Ramos (cell line): ENCODE results near the gene GBF1.
"Not testable (repeated sequence)": the region's sequence is repeated elsewhere in the genome, so short reads cannot be mapped to it uniquely, and the experiment has no call there.

Experiments
- in situ Hi-C: fragments of 300-500 bp; cut with MboI; formaldehyde crosslinking; loops from one replicate; pipeline ENCODE4 v1.14.3; 2022; ENCODE audit warnings: low sequenced_read_pairs; ENCODE audit not compliant: unreplicated experiment

Gene GBF1

GRCh38 chr10:102230264-102230860 is 15.0 kb upstream of the GBF1 start:
- in situ Hi-C loops: no loop called here

- in situ Hi-C loops: no loop called here
These were observed 14.4 kb upstream of the GBF1 start for GRCh38 chr10:102230861-102231356.

DNA sequence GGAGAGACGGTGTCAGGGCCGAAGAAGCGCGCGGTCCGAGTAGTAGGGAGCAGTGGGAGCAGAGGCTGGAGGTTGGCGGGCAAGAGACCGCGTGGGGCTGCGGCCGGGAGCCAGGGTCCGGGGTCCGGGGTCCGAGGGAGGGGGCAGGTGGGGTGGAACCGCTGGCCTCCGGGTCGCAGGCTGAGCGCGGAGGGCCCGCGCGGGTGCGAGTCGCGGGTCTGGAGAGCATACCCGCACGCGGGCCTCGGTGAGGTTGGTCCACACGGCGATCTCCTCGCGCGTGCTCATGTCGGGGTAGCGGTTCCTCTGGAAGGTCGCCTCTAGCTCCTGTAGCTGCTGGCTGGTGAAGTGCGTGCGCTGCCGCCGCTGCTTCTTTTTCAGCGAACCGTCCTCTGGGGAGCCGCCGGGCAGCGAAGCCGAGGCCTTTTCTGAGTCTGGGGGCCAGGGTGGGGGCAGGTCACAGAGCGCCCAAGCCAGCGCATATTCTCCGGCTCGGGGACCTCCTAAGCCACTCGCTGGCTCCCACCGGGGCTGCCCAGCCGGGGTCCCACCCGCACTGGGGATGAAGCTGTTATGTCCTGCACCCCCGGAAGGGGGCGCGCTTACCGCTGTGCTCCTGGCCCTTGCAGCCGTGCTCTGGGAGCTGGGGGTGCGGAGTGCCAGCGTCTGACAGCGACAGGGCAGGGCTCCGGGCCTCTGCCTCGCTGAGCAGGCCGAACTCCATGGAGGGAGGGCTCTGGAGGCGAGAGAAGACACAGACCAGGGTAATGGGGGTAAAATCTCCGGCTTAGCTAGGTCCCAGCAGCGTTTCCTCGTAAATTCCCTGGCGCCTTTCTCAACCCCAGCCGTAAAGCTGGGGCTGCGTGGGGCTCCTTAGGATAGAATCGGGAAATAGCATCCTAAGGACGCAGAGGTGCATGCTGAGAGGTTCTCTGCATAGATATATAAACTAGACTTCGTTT is 13.7 kb upstream of the GBF1 start:
- in situ Hi-C loops: no loop called here

- in situ Hi-C loops: no loop called here
These were observed 11.3 kb upstream of the GBF1 start for GRCh38 chr10:102233997-102234396.

- in situ Hi-C loops: no loop called here
These were observed 10.3 kb upstream of the GBF1 start for GRCh38 chr10:102234888-102235597.

DNA sequence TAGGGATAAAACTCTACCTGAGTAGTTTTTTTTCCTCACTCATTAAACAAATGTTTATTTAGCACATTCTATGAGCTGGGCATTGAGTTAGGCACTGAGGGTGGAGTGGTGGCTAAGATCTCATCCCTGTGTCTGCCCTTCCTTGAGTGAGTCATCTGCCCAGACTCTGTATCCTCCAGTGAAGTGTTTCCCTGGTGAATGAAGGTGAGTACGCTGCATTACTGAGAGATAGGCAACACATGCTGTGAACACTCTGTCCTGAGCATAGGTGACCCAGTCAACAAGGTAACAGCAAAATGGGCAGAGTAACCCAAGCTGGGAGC is 9.8 kb upstream of the GBF1 start:
- in situ Hi-C loops: no loop called here

GRCh38 chr10:102236006-102236405 is 9.3 kb upstream of the GBF1 start:
- in situ Hi-C loops: no loop called here

GRCh38 chr10:102237711-102238252 is 7.5 kb upstream of the GBF1 start:
- in situ Hi-C loops: no loop called here

DNA sequence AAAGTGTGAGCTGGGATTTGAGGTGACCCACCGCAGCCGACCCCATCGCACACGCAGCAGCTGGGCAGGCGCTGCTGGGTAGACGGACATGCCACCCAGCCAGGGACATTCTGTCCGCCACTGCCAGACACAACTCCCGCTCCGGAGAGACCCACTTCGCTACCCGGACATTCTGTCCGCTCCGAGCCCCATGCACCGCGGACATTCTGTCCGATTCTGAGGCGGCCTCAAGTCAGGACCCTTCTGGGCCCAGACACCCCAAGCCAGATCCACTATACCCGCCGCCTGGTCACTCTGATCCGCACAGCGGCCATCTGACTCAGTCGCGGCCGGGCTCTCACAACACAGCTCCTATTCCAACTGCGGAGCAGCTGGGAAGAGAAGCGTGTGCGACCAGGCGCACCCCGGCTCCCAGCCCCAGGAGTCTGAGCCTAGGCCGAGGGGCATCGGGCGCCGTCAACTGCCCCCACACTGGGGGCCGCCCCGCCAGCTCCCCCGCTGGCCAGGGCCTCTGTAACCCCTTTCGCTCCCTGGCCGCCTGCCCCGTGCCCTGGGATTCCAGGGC is 4.8 kb upstream of the GBF1 start:
- in situ Hi-C loops: no loop called here

DNA sequence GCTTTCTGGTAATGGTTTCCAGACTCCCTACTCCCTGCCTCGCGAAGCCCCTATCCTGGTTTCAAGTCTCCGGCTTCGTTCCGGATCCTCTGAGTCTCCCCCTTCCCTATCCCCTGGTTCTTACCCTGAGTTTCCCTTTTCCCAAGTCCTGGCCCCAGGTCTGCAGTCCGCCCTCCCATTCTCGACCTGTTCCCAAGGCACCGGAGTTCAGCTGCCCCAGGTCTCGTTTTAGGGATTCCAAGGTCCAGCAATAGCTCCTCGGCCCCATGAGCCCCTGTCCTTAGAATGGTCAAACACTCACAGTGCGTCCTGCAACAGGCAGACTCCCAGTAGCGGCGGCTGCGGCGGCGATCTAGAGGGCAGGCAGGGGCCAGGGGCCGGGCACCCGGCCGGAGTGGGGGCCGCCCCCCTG is 4.3 kb upstream of the GBF1 start:
- in situ Hi-C loops: no loop called here

GRCh38 chr10:102241444-102242117 is 3.8 kb upstream of the GBF1 start, which contains the start of gene PITX3:
PITX3 (minus strand) TSS chr10:102241512; CDS start chr10:102232080, 9,432 bp downstream.
- in situ Hi-C loops: no loop called here

GRCh38 chr10:102242118-102242485 is 3.2 kb upstream of the GBF1 start:
- in situ Hi-C loops: no loop called here

DNA sequence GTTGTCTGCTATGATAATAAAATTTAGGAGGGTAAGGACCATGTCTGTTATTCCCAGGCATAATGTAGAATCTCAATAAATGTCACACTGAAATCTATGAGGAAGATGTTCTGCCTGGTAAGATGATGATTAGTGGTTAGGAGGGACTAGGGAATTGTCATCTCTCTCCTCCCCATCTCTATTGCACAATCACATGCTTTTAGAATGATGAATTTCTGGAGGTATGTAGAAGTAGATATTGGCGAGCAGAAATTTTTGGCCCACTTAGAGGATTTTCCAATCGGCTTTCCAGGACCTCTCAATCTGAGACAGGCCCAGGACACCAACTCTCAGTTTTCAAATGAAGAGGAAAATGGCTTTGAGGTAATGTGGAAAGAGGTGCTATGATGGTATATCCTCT is 2.0 kb upstream of the GBF1 start:
- in situ Hi-C loops: no loop called here

- in situ Hi-C loops: no loop called here
These were observed 560 bp downstream of the GBF1 start for GRCh38 chr10:102245932-102246251.

DNA sequence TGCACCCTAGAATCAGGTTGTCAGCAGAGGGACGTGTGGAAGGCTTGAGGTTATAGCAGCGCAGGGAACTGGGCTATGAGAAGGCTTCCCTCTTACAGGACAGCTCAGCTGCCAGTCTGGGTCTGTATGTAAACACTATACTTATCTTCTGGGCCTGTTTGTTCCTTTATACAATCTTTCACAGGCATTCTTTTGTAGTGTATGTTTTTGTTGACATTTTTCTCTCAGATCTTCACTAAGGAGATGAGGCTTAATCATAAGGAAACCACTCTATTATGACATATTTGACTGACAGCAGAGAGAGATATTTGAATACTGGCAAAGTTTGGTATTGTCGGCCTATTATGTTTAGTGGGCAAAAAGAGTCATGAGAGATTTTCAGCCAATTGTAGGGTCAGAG is 929 bp downstream of the GBF1 start:
- in situ Hi-C loops: no loop called here

DNA sequence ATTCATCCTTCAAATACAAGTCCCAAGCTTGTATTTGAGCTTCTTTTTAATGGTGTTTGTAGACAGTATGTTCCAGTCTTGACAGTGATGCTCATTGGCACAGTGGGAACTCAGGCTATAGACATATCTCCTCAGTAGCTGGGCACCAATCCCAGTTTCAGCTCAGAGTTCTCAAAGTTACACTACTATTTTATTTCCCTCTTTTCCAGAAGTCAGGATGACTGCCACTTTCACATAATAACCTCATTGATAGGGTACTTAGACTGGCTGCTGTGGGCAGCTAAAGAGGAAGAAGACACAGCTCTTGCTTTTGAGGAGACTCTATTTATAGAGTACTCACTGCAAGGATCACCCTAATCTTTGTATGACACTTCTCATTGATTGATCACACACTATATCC is 2.4 kb downstream of the GBF1 start:
- in situ Hi-C loops: no loop called here

DNA sequence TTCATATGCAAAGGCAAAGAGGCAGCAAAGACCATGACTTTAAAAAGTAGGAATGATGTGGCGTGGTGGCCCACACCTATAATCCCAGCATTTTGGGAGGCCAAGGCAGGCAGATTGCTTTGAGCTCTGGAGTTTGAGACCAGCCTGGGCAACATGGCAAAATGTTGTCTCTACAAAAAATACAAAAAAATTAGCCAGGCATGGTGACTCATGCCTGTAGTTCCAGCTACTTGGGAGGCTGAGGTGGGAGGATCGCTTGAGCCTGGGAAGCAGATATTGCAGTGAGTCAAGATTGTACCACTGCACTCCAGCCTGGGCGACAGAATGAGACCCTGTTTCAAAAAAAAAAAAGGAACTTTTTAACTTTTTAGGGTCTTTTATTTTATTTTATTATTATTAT is 7.2 kb downstream of the GBF1 start:
- in situ Hi-C loops: not testable (repeated sequence)

DNA sequence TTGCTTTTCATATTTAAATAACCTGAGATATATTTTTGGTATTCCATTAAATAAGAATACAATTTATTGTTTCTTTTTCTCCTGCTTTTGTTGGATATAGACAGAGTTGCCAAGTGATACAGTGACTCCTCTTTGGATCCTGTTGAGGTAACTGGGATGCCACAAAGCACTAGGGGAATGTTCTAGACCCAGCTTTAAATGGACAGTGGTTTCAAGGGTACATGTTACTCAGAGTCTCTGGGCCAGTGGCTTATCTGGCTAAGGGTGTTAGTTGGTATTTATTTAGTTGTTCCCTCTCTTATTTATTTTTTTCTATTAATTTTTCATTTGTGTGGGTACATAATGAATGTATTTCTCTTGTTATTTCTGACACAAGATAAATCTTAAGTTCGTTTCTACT is 9.1 kb downstream of the GBF1 start:
- in situ Hi-C loops: no loop called here

DNA sequence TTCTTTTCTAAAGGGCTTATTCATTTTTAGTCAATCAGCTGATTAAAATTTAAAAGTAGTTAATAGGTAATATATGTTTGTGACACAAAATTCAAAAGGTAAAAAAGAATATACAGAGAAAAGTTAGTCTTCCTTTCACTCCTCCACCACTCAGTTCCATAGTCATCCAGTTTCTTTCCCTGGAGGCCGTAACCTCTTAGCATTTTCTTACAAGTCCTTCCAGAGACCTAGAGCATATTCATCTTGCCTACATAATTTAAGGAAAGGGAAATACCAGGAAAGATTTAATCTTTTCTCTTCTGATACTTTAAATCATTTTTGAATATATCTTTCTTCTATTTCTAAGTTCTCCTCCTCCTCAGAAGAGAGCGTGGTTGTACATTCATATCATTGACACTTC is 10.1 kb downstream of the GBF1 start:
- in situ Hi-C loops: no loop called here

DNA sequence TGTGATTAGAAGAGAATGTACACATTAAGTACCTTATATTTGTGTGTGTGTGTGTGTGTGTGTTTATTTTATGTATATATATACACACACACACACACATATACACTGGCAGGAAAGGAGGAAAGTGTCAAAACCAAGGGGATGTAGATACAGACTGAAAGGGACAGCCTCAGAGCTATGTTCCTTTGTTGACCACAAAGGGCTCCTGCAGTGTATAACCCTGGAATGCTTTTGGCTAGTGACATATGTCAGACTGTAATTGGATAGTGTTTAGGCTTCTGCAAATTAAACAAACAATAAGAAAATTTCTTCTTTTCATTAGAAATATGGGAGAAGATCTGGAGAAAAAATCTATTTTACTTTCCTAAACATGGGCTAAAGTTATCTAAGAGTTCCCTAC is 15.9 kb downstream of the GBF1 start:
- in situ Hi-C loops: no loop called here
